Tibial artery (tissue), 4 donors: ENCODE measurements around the gene CTXND1.
A peak's percentile ranks its signal among the peaks of the same experiment; 100 is the strongest.

ENCODE experiments used
- DNase-seq, 2 donors: peaks; one replicate each; pipeline ENCODE4 v3.0.0-alpha.2; 2019
- H3K27ac ChIP-seq, 2 donors: fragments of 200-600 bp; sonication (generic) in 1 of 2; 1 replicate in 1 of 2; 2 replicates in 1 of 2; pipeline ENCODE4 v1.5.1; 2018 to 2019; ENCODE audit warnings: mild to moderate bottlenecking in 1 of 2
- H3K27me3 ChIP-seq, 2 donors: fragments of 200-600 bp; sonication (generic) in 1 of 2; one replicate each; pipeline versions ENCODE4 v1.5.1 to v1.6.0; 2016 to 2019
- H3K36me3 ChIP-seq, 3 donors: fragments of 200-600 bp; sonication (generic) in 2 of 3; one replicate each; pipeline ENCODE4 v1.5.1; 2016 to 2019; ENCODE audit warnings: mild to moderate bottlenecking in 2 of 3
- H3K4me1 ChIP-seq, 4 donors: fragments of 200-600 bp; sonication (generic) in 2 of 4; 1 replicate in 3 of 4; 2 replicates in 1 of 4; pipeline ENCODE4 v1.5.1; 2016 to 2019
- H3K4me3 ChIP-seq, 2 donors: fragments of 200-600 bp; sonication (generic) in 1 of 2; 1 replicate in 1 of 2; 2 replicates in 1 of 2; pipeline ENCODE4 v1.5.1; 2018 to 2019; ENCODE audit warnings: mild to moderate bottlenecking in 2 of 2
- H3K9me3 ChIP-seq, 3 donors: fragments of 200-600 bp; sonication (generic) in 1 of 3; one replicate each; pipeline ENCODE4 v1.5.1; 2016 to 2019
- intact Hi-C: fragments of 100-400 bp; cut with DNase I; formaldehyde crosslinking; loops from one replicate; pipeline ENCODE4 v1.15.0; 2023; ENCODE audit warnings: low total_unique reads
- TF ChIP-seq, protein P1 (sequence below), 2 experiments: fragments of 200-600 bp in 1 of 2; fragments of 450-650 bp in 1 of 2; IDR thresholded peaks; one replicate each; pipeline ENCODE4 v1.5.1; 2017 to 2019; ENCODE audit warnings: antibody characterized with exemption in 2 of 2, mild to moderate bottlenecking in 1 of 2, moderate library complexity in 1 of 2

CTXND1 gene

GRCh38 chr15:80251428-80252120 is 439 bp downstream of the CTXND1 start:
- Histone ChIP-seq H3K27ac (no peak overlapping the region), H3K9me3 (no peaks in the 10 kb centered on the region), H3K27me3 (peaks cover 0 to 55% of the 10 kb centered on the region in 2 donors), H3K4me3 (peak overlapping the region; percentile 37 to 49), H3K4me1 (peaks cover 0 to 22% (median 13%) of the 10 kb centered on the region in 4 donors), H3K36me3 (no peaks in the 10 kb centered on the region)
- intact Hi-C loops = no loop called here
- DNase-seq = no peak
- TF ChIP-seq, protein P1, sequence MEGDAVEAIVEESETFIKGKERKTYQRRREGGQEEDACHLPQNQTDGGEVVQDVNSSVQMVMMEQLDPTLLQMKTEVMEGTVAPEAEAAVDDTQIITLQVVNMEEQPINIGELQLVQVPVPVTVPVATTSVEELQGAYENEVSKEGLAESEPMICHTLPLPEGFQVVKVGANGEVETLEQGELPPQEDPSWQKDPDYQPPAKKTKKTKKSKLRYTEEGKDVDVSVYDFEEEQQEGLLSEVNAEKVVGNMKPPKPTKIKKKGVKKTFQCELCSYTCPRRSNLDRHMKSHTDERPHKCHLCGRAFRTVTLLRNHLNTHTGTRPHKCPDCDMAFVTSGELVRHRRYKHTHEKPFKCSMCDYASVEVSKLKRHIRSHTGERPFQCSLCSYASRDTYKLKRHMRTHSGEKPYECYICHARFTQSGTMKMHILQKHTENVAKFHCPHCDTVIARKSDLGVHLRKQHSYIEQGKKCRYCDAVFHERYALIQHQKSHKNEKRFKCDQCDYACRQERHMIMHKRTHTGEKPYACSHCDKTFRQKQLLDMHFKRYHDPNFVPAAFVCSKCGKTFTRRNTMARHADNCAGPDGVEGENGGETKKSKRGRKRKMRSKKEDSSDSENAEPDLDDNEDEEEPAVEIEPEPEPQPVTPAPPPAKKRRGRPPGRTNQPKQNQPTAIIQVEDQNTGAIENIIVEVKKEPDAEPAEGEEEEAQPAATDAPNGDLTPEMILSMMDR (IDR thresholded peaks at IDR 0.05) = no peak

DNA sequence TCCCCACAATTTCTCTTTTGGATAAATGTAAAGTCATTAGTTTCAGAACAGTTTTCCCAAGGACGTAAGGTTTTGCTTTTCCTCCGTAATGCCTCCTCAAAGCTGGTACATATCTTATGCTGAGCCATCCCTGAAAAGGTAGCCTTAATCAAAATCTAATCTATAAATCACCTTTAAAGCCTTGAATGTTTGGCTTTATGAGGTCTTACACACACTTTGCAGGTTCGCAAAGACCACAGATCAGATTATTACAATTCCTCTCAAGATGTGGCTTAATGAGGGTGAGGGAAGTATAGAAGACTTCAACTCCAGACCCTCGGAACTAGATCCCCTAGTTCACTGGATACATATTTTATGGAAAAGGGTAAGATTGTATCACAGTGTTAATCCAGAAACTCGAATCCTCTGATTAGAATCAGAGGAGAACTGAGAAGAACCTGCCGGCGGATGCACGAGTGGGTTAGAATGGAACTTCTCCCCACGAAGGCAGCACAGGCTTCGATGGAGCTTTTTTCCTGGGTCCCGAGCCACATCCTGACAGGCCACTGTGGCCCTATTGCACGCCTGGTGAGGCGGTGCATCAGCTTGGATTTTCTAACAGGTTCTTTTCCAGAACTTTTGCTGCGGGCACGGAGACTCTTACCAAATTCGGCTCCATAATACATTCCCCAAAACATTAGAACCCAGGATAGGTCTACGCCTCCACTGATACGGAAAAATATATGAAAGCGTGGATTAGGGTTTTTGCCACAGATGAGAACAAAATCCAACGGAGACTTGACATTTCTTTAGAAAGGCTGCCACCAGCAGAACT is 1.2 kb downstream of the CTXND1 start:
- intact Hi-C loops = no loop called here
- TF ChIP-seq, protein P1 (IDR thresholded peaks at IDR 0.05) = no peak
- H3K27me3 ChIP-seq = peaks cover 0 to 55% of the 10 kb centered on the region in 2 donors
- H3K36me3 ChIP-seq = no peaks in the 10 kb centered on the region
- H3K9me3 ChIP-seq = no peaks in the 10 kb centered on the region
- no peak for DNase-seq
- H3K4me1 ChIP-seq = peaks cover 0 to 22% (median 13%) of the 10 kb centered on the region in 4 donors
- no peak overlapping the region for H3K4me3 ChIP-seq
- no peak overlapping the region for H3K27ac ChIP-seq

DNA sequence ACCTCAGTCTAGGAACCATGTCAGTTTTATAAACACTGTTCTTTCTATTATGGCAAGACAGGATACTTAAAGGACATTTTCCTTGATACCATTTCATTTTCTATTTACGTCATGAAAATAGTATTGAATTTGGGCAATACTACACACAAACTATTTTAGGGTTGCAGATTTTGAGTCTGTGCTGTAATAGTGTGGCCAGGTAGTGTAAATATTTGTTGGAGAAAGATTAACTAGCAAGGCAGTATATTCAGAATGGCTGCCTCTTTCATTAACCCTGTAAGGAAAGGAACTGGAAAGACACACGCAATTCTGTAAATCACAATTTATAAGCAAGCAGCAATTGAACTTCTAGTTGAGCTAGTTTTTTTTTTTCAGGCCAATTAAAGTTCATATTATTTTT is 2.0 kb downstream of the CTXND1 start:
- Histone ChIP-seq H3K4me1 (peaks cover 0 to 22% (median 13%) of the 10 kb centered on the region in 4 donors), H3K27me3 (peaks cover 0 to 61% of the 10 kb centered on the region in 2 donors), H3K27ac (no peak overlapping the region), H3K9me3 (no peaks in the 10 kb centered on the region), H3K4me3 (no peak overlapping the region), H3K36me3 (no peaks in the 10 kb centered on the region)
- DNase-seq = no peak
- intact Hi-C loops = no loop called here
- TF ChIP-seq, protein P1 (IDR thresholded peaks at IDR 0.05) = no peak

DNA sequence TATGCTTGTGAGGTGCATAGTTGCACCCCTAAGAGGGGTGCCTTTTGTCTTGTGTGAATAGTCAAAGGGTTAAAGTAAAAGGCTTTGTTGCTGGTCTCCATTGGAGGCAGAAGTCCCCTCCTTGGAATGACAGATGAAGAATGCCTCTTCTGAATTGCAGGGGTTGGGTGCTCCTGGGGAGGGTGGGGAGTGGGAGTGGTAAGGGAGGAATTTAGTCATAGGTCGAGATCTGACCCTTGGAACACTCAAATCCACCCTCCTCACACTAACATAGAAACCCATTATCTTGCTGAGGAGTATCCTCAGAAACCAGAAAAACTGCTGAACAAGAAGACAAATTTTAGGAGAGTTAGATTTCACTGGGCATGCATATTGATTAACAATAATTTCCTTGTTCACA is 4.7 kb downstream of the CTXND1 start:
- intact Hi-C loops = no loop called here
- TF ChIP-seq, protein P1 (IDR thresholded peaks at IDR 0.05) = no peak

GRCh38 chr15:80246425-80246894 is 5.6 kb downstream of the CTXND1 start:
- DNase-seq = no peak
- intact Hi-C loops = no loop called here
- H3K27me3 ChIP-seq = peaks cover 0 to 46% of the 10 kb centered on the region in 2 donors

More for the DNA sequence above, 4.7 kb downstream of the CTXND1 start:
- H3K36me3 ChIP-seq = no peaks in the 10 kb centered on the region
- no peak for DNase-seq
- no peak overlapping the region for H3K4me3 ChIP-seq
- H3K4me1 ChIP-seq = peaks cover 0 to 17% (median 12%) of the 10 kb centered on the region in 4 donors
- peaks cover 0 to 46% of the 10 kb centered on the region in 2 donors for H3K27me3 ChIP-seq
- H3K9me3 ChIP-seq = no peaks in the 10 kb centered on the region
- no peak overlapping the region for H3K27ac ChIP-seq

More at GRCh38 chr15:80246425-80246894, 5.6 kb downstream of the CTXND1 start:
- Histone ChIP-seq H3K36me3 (no peaks in the 10 kb centered on the region), H3K9me3 (no peaks in the 10 kb centered on the region), H3K4me3 (no peak overlapping the region), H3K4me1 (peaks cover 0 to 9% (median 3%) of the 10 kb centered on the region in 4 donors), H3K27ac (no peak overlapping the region)
- TF ChIP-seq, protein P1 (IDR thresholded peaks at IDR 0.05) = no peak
